Ureter (tissue), 1 donor: ENCODE data around the gene ABCF1. TPM values are rescaled to one million over a fixed set of nuclear protein-coding genes. Genes with fewer than 3 reads are reported as not detected.
"Not testable (repeated sequence)": the region's sequence is repeated elsewhere in the genome, so short reads cannot be mapped to it uniquely, and the experiment has no call there.

Experiments used
- DNase-seq: peaks from one replicate; pipeline ENCODE4 v3.0.0-alpha.2; 2020; ENCODE audit warnings: low spot score
- total RNA-seq: library from RNA; stranded (reverse); gene quantifications from one replicate; pipeline ENCODE4 v1.2.4, GENCODE V29; 2023
- donor health status: DM: yes; HTN: yes; CAD: no.

ABCF1 gene
- total RNA-seq = 63.9 TPM

DNA sequence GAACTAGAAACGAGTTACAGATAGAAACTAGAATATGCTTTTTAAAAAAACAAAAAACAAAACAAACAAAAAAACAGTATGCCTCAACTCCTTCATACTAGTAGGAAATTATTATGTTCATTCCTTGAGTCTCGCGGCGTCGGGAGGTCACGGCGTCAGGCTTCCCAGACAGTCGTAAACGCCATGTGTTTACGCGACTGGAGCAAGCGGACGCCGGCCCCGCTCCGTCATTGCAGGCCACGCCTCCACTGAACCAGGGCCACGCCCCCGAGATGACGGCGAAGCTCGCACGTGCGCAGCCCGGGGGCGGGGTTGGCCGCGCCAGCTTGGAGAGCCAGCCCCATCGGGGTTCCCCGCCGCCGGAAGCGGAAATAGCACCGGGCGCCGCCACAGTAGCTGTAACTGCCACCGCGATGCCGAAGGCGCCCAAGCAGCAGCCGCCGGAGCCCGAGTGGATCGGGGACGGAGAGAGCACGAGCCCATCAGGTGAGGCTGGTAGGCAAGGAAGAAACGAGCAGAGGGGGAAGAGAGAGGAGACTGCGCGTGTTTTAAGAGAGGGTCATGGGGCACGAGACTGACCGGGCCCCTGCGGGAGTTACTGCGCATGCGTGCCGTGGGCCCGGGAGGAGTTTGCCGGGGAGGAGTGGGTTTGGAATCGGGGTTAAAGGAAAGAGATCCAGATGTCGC, at the start of gene ABCF1:
Gene ABCF1 (plus strand): TSS at position 368 of the 687 bp plus-strand sequence. CDS start 46 bp downstream, at position 414.
- peak; percentile 98 for DNase-seq

GRCh38 chr6:30521952-30522351, 49.3 kb upstream of the ABCF1 start:
- DNase-seq = not testable (repeated sequence)

DNA sequence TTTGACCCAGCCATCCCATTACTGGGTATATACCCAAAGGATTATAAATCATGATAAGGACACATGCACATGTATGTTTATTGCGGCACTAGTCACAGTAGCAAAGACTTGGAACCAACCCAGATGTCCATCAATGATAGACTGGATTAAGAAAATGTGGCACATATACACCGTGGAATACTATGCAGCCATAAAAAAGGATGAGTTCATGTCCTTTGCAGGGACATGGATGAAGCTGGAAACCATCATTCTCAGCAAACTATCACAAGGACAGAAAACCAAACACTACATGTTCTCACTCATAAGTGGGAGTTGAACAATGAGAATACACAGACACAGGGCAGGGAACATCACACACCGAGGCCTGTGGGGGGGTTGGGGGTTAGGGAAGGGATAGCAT, 44.8 kb upstream of the ABCF1 start:
- not testable (repeated sequence) for DNase-seq

DNA sequence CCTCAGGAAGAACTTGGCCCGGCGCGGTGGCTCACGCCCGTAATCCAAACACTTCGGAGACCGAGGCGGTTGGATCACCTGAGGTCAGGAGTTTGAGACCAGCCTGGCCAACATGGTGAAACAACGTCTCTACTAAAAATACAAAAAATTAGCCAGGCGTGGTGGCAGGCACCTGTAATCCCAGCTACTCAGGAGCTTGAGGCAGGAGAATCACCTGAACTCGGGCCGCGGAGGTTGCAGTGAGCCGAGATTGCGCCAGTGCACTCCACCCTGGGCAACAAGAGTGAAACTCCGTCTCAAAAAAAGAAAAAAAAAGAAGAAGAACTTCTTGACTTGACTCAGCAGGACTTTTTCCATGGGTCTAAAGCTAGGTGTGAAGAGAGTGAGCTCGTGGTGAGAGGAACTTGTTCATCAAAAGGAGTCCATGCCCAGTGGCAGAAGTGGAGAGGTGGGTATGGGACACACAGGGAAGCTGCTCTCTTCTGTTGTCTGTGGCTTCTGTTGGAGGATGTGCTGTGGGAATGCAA, 41.8 kb upstream of the ABCF1 start:
- not testable (repeated sequence) for DNase-seq

DNA sequence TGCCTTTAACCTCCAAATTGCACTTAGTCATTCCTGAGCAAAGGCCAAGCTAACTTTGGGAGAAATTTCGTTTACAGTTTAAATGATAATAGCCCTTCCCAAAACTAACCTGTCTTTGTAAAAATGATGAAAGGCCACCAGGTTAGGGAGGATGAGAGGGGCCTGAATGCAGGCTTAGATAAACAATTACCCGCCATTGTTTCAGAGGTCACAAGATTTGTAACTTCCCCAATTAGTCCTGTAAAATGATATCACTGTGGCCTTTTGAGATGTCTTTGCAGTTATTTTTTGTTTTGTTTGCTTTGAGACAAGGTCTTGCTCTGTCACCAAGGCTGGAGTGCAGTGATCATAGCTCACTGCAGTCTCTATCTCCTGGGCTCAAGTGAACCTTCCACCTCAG, 41.2 kb upstream of the ABCF1 start:
- no peak for DNase-seq

- DNase-seq = no peak
Measured at GRCh38 chr6:30533460-30534294, 37.6 kb upstream of the ABCF1 start.

DNA sequence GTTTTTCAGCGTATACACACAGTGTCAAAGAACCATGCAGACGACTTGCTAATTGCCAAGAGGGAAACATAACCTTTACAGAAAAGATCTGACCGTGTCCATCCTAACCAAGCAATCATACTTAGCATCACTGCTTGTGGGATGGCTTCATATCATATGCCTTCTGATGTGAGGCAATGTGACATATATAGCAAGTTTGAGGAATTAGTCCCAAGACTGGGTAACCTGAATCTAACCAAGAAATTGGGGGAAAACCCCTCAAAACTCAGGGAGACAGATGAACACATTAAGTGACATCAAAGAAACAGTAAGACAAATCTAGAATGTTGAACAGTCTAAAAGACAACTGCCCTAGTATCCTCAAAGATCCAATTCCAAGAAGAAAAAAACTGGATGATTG, 33.3 kb upstream of the ABCF1 start:
- DNase-seq = no peak

DNA sequence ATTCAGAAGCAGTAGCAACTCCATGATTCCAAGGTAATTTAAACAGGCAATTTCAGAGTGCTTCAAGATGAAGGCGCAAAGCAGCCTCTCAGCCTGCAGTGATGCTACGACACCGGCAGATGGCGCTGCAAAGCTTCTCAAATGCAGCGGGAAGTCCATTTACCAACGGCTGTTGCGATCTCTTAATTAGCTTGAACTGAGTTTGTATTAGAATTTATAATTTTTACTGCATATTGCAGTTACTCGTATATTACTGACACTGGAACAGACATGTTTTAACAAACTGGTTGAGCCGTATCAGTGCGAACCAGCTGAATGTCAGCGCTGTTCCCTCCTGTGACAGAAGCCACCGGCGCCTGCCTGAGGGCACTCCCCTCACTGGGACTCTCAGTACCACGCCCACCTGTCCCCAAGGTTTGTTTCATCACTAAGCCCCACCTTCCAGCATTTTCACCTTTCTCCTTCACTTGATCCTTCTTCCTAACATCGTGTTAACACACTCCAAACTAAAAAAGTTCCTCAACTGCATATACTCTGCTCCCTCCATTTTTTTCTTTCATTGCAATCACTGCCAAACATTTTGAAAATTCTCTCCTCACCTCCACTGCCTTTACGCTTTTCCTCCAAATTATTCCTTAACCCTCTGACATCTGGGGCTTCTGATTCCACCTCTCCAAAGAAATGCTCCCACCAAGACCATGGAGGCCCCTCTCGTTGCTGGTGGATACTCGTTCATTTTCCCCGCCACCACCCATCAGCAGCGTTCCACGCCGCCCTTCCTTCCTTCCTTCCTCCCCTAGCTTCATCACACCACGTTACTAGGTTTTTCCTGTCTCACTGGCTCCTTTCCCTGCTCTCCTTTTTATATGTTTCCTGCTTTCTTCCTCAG, 29.5 kb upstream of the ABCF1 start:
- DNase-seq = peak; percentile 78

- no peak for DNase-seq
Measured at GRCh38 chr6:30542404-30542725, 28.9 kb upstream of the ABCF1 start.

GRCh38 chr6:30542915-30543314, 28.3 kb upstream of the ABCF1 start:
- DNase-seq = no peak

DNA sequence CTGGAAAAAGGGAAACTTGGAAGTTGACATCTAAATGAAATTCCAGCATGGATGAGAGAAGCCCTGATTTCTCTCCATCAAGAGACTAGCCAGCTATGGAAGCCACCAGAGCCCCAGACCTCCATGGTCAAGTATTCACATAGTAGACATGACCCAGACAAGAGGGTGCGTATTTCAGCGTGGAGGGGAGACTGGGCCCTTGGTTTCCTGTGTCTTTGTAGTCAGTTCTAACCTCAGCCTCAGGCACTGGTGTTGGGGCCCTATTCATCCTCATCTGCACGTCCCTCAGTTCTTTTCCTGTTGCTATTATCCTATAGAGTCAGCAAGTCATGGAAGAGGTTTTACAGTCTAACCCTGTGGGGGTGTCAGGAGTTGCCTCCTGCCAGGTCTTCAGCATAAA, 27.4 kb upstream of the ABCF1 start:
- DNase-seq = no peak

DNA sequence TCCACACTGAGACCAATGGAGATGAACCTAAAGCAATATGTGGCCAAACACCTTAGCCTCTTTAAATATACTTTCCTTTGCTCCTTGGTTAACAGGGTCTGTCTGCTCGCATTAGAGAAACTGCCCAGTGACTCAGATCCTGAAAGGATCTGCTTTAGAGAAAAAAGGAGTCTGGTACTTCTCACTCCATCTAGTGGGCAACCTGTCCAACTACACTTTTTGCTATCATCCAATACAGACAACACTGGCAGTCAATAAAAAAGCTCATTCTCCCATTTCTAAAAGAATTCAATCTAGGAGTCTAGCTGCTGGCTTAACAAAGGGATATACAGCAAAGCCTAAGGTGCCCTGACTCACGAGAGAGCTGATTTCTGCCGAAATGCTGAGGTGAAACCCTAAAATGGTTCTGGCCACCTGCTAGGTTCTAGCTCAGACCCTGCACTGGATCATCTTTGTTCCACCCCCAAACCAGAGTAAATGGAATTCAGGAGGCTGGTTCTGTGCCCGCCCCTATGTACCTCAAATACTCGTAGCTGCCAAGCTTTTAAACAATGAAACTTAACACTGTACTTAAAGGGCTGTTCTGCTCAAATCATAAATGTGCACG, 26.5 kb upstream of the ABCF1 start:
- no peak for DNase-seq

DNA sequence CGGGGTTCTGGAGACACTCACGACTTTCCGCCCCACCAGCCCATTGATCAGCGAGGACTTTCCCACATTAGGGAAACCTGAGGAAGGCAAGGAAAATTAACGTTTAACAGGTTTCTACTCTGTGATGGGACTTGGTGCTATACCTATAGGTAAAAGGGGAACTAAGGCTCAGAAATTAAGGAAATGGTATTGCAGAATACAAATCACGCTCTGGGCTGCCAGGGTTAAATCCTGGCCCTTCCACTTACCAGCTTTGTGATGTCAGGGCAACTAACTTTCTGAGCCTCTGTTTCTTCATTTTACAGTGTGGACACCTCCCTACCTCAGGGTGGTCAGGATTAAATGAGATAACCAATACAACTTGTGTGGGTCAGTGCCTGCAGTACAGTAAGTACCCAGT, 23.8 kb upstream of the ABCF1 start:
- DNase-seq = no peak

GRCh38 chr6:30548375-30548774, 22.9 kb upstream of the ABCF1 start:
- DNase-seq = no peak

DNA sequence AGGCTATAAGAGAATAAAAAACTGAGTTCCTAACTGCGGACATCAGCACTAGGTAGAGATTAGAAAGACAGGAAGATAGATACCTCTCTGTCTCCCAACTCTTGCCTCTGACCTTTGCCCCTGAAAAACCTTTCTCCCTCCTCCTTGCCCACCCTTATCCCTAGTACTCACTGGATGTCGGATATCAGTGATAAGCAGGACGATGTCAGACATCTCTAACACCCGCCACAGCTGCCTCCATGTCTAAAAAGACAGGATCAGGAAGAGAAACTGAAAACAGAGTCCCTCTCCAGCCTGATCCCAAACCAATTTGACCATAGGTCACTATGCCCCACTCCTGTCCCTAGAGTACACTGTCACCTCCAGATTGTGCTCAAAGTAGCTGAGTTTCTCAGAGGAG, 16.8 kb upstream of the ABCF1 start:
- no peak for DNase-seq

- DNase-seq = peak; percentile 57
Measured at GRCh38 chr6:30554962-30555815, 16.1 kb upstream of the ABCF1 start.

DNA sequence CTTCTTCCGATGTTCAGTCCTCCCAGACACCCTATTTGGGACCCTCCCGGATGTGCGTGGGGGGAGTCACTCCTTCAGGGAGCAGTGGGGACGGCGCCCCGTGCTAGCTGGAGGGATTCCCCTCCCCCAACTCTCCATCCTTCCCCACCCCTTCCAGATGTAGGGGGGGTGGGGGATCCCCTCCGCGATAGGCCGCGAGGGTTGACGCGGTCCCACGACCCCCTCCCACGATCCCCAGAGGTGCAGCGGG, 15.5 kb upstream of the ABCF1 start:
- no peak for DNase-seq

DNA sequence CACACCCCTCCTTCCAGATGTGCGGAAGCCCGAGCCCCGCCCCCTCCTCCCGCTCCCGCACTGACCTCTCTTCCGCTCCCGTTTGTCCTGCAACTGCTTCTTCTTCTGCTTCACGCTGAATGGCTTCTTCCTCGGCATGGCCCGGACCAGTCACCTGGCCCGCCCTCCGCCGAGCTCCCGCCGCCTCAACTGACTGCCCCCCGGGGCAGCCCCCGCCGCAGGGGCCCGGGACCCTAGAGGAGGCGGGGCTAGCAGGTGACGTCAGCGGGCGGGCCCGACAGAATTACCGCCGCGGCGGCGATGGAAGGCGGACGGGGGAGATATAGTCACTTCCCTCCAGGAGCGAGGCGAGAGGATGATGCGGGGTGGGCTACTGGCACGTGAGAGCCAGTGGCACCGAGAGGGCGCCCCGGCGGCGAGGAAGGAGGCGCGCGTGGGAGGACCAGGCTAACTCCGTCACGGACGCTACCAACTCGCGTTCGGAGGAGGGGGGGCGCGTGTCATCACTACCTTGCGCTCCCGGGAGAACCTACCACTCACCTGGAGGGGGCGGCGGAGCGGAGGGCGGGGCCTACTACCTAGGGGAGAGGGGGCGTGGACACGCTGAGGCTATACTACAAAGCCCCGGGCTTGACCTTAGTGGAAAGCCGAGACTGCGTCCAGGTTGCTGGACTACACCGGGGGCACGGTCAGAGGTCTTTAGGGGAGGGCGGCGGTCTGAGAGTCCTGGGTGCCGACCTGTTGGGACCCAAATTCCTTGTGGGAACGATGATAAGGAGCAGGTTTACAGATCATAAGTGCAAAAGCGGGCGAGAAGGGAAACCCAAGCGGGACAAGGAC, 15.0 kb upstream of the ABCF1 start, which contains the start of gene GNL1:
Gene GNL1 (minus strand): TSS at position 424 of the 840 bp plus-strand sequence. CDS start 286 bp downstream, at position 138.
- peak; percentile 97 for DNase-seq

DNA sequence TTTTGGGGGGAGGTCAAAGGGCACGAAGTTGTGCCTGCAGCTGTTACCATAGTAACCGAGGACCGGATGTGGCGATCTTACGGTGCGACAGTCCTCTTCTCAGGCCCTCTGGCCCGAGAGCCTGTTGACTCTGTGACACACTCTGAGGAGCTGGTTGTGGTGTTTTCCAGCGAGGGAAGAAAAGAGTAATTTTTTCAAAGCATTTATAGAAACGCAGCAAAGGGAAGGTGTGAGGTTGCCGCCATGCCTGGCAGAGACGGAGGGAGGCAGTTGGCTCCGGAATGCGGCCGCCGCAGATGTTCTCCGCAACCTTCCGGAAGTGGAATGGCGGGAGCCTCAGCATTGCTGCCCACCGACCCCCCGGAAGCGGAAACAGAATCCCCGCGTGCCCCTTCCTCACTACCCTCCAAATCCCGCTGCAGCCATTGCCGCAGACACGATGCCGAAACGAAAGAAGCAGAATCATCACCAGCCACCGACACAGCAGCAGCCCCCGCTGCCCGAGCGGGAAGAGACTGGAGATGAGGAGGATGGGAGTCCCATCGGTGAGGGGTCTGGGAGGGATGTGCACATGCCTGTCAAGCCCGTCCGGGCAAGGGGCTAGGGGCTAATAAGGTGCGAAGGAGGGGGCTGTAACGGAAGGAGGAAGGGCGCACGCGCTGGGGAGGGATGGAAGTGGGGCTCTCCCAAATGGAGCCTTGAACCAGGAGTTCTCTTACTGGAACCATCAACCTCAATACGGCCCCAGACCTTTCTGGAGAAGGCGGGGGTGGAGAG, 14.1 kb upstream of the ABCF1 start, which contains the start of gene PRR3:
Gene PRR3 (plus strand): TSS at position 390 of the 777 bp plus-strand sequence. CDS start 50 bp downstream, at position 440.
- peak; percentile 91 for DNase-seq
